DND-41 (cell line): ENCODE measurements around the gene NOC2L.

Experiments used
- ATAC-seq: fragments of 200-7000 bp; cut with Tn5 transposase; 3 replicates; pipeline ENCODE4 v1.9.1; 2021; ENCODE audit warnings: low read depth; ENCODE audit not compliant: insufficient read depth
- DNase-seq: peaks from one replicate; pipeline ENCODE4 v3.0.0-alpha.2; 2020
- H2AFZ ChIP-seq: 2 replicates; pipeline ENCODE4 v1.6.0; 2012; ENCODE audit warnings: low read depth, low read length
- H3K27ac ChIP-seq: 2 replicates; pipeline ENCODE4 v1.5.1; 2012; ENCODE audit warnings: low read length, inconsistent platforms
- H3K27me3 ChIP-seq: fragments of 200-600 bp; sonication (generic); 2 replicates; pipeline ENCODE4 v1.6.0; 2012; ENCODE audit warnings: low read length, mild to moderate bottlenecking, inconsistent platforms; ENCODE audit not compliant: insufficient read depth, poor library complexity
- H3K36me3 ChIP-seq: 2 replicates; pipeline ENCODE4 v1.5.1; 2012; ENCODE audit warnings: low read length, inconsistent platforms; ENCODE audit not compliant: insufficient read depth
- H3K4me1 ChIP-seq: 2 replicates; pipeline ENCODE4 v1.5.1; 2012; ENCODE audit warnings: mild to moderate bottlenecking, low read length; ENCODE audit not compliant: insufficient read depth
- H3K4me2 ChIP-seq: 2 replicates; pipeline ENCODE4 v1.6.0; 2012; ENCODE audit warnings: mild to moderate bottlenecking, moderate library complexity, low read length, inconsistent platforms; ENCODE audit not compliant: insufficient read depth
- H3K4me3 ChIP-seq, 2 experiments: fragments of 200-600 bp in 1 of 2; shearing (Covaris generic) in 1 of 2; 2 replicates each; pipeline ENCODE4 v1.5.1; 2012 to 2016; ENCODE audit warnings: inconsistent platforms in 2 of 2, low read length in 2 of 2, mild to moderate bottlenecking in 2 of 2, low read depth in 1 of 2, moderate library complexity in 1 of 2
- H3K79me2 ChIP-seq: 2 replicates; pipeline ENCODE4 v1.6.0; 2012; ENCODE audit warnings: low read length, inconsistent platforms; ENCODE audit not compliant: insufficient read depth
- H3K9ac ChIP-seq: 2 replicates; pipeline ENCODE4 v1.6.0; 2012; ENCODE audit warnings: low read depth, mild to moderate bottlenecking, inconsistent platforms, low read length, moderate library complexity
- H3K9me3 ChIP-seq: 2 replicates; pipeline ENCODE4 v1.5.1; 2012; ENCODE audit warnings: low read length, moderate library complexity, mild to moderate bottlenecking, inconsistent platforms; ENCODE audit not compliant: insufficient read depth, severe bottlenecking
- H4K20me1 ChIP-seq: 2 replicates; pipeline ENCODE4 v1.6.0; 2012; ENCODE audit warnings: low read length; ENCODE audit not compliant: insufficient read depth
- CTCF ChIP-seq: IDR thresholded peaks from 2 replicates; pipeline ENCODE4 v1.5.1; 2012; ENCODE audit warnings: borderline replicate concordance, low read length, moderate library complexity, mild to moderate bottlenecking; ENCODE audit not compliant: poor library complexity, severe bottlenecking; ENCODE audit errors: extremely low read depth
- EZH2 ChIP-seq: IDR thresholded peaks from 3 replicates; pipeline ENCODE4 v1.6.1; 2012; ENCODE audit warnings: borderline replicate concordance, low read depth, mild to moderate bottlenecking, moderate library complexity, low read length, inconsistent platforms; ENCODE audit not compliant: severe bottlenecking

The NOC2L gene

GRCh38 chr1:925561-926421, 33.3 kb downstream of the NOC2L start:
- no peak for ATAC-seq
- H4K20me1 ChIP-seq, result peaks cover 78% of the 10 kb centered on the region
- DNase-seq, result no peak
- H3K27me3 ChIP-seq, result peaks cover 69% of the 10 kb centered on the region
- H3K4me1 ChIP-seq, result peaks cover 30% of the 10 kb centered on the region
- no peak overlapping the region; the same call in 1 of the 2 replicates for H3K4me2 ChIP-seq
- H3K9ac ChIP-seq, result no peak overlapping the region
- no peak overlapping the region for H3K27ac ChIP-seq
- no peaks in the 10 kb centered on the region for H3K9me3 ChIP-seq
- no peak for TF ChIP-seq CTCF
- peak; percentile 92 for TF ChIP-seq EZH2
- no peaks in the 10 kb centered on the region for H3K79me2 ChIP-seq
- H2AFZ ChIP-seq, result no peak overlapping the region
- H3K36me3 ChIP-seq, result no peaks in the 10 kb centered on the region
- no peak overlapping the region for H3K4me3 ChIP-seq

GRCh38 chr1:924656-925560, 34.1 kb downstream of the NOC2L start:
- Histone ChIP-seq H3K4me2 (peak overlapping the region; percentile 59; the same call in 1 of the 2 replicates), H3K9ac (no peak overlapping the region), H3K4me3 (no peak overlapping the region; a peak in 1 of 4 replicates), H3K27ac (no peak overlapping the region), H3K4me1 (peaks cover 35% of the 10 kb centered on the region), H4K20me1 (peaks cover 80% of the 10 kb centered on the region), H2AFZ (no peak overlapping the region), H3K27me3 (peaks cover 78% of the 10 kb centered on the region), H3K36me3 (no peaks in the 10 kb centered on the region), H3K9me3 (no peaks in the 10 kb centered on the region), H3K79me2 (no peaks in the 10 kb centered on the region)
- no peak for DNase-seq
- ATAC-seq, result no peak
- TF ChIP-seq CTCF (no peak), EZH2 (peak; percentile 99)

GRCh38 chr1:923991-924655, 34.9 kb downstream of the NOC2L start:
- no peaks in the 10 kb centered on the region for H3K9me3 ChIP-seq
- no peak for DNase-seq
- ATAC-seq, result no peak
- peaks cover 35% of the 10 kb centered on the region for H3K4me1 ChIP-seq
- H2AFZ ChIP-seq, result no peak overlapping the region
- H3K9ac ChIP-seq, result no peak overlapping the region; the same call in 1 of the 2 replicates
- TF ChIP-seq EZH2, result no peak
- no peak for TF ChIP-seq CTCF
- peak overlapping the region; percentile 59 for H3K4me2 ChIP-seq
- H4K20me1 ChIP-seq, result peaks cover 86% of the 10 kb centered on the region
- H3K4me3 ChIP-seq, result peak overlapping the region in 1 of 2 experiments; percentile 40; a peak in 2 of 4 replicates
- H3K79me2 ChIP-seq, result no peaks in the 10 kb centered on the region
- H3K27ac ChIP-seq, result no peak overlapping the region
- H3K36me3 ChIP-seq, result no peaks in the 10 kb centered on the region
- peaks cover 79% of the 10 kb centered on the region for H3K27me3 ChIP-seq
